Coronary artery (tissue), 2 donors: Measurements from ENCODE around the gene FAM171A2.

ENCODE experiments used
- DNase-seq: peaks from one replicate; pipeline ENCODE4 v3.0.0-alpha.2; 2017; ENCODE audit warnings: low spot score
- H3K27ac ChIP-seq, 2 donors: fragments of 200-600 bp; sonication (generic); one replicate each; pipeline ENCODE4 v1.5.1; 2016 to 2019
- H3K4me3 ChIP-seq: fragments of 200-600 bp; sonication (generic); 2 replicates; pipeline ENCODE4 v1.5.1; 2016; ENCODE audit warnings: mild to moderate bottlenecking, moderate library complexity
- CTCF ChIP-seq: fragments of 200-600 bp; sonication (generic); IDR thresholded peaks from one replicate; pipeline ENCODE4 v1.5.1; 2019; ENCODE audit warnings: antibody characterized with exemption

Gene FAM171A2

GRCh38 chr17:44309472-44309871 is 54.2 kb downstream of the FAM171A2 start:
- no peak for DNase-seq
- TF ChIP-seq CTCF: no peak
- H3K27ac ChIP-seq: no peak overlapping the region
- H3K4me3 ChIP-seq: no peak overlapping the region

GRCh38 chr17:44308865-44309264 is 54.8 kb downstream of the FAM171A2 start:
- Histone ChIP-seq H3K27ac (no peak overlapping the region), H3K4me3 (peak overlapping the region; percentile 72)
- no peak for DNase-seq
- TF ChIP-seq CTCF: no peak

DNA sequence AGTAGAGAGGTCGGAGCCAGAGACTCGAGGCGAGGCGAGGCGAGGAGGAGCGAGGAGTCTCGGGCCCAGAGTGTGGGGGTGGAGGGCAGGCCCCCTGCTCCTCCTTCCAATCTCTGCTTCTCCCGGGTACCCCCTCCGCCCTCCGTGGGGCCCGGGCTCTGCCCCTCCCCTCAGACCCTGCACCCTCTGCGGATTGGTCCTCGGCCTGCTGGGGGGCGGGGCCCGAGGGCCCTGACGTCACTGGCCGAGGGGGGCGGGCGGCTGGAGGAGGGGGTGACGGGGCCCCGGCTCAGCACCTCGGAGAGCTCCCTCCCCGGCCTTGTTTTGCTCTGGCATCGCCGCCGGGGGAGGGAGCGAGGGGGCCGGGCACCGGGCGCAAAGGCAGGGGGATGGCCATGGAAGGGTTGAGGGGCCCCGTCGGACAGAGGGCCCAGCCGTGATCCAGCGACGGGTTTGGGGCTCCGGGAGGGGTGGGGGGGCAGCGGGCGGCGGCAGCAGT is 55.3 kb downstream of the FAM171A2 start, which contains the start of gene RUNDC3A:
Gene RUNDC3A, plus strand, starts transcription at position 282 of the 499 bp plus-strand sequence. CDS start 232 bp downstream, outside the sequence.
- peak within 1 kb of the TSS in 1 of 2 donors; percentile 37 for H3K27ac ChIP-seq
- TF ChIP-seq CTCF: no peak
- H3K4me3 ChIP-seq: peak within 1 kb of the TSS; percentile 72
- DNase-seq: no peak

GRCh38 chr17:44307387-44308186 is 56.1 kb downstream of the FAM171A2 start:
- Histone ChIP-seq H3K27ac (no peak overlapping the region), H3K4me3 (peak overlapping the region; percentile 72)
- no peak for TF ChIP-seq CTCF
- DNase-seq: no peak

DNA sequence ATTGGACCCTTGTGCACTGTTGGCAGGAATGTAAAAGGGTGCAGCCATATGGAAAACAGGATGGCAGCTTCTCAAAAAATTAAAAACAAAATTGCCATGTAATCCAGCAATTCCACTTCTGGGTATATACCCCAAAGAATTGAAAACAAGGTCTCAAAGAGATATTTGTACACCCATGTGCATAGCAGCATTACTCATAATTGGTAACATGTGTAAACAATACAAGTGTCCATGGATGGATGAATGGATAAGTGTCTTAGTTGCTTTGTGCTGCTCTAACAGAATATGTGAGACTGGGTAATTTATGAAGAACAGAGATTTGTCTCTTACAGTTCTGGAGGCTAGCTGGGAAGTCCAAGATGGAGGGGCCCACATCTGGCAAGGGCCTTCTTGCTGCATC is 59.0 kb downstream of the FAM171A2 start:
- TF ChIP-seq CTCF: no peak
- no peak for DNase-seq
- Histone ChIP-seq H3K27ac (no peak overlapping the region), H3K4me3 (no peak overlapping the region)
